GM21367 (cell line): Measurements from ENCODE around the gene FADS2.

Experiments
- ATAC-seq: cut with Tn5 transposase; IDR thresholded peaks from one replicate; pipeline ENCODE4 v1.9.1; 2021; ENCODE audit not compliant: unreplicated experiment

Gene FADS2

GRCh38 chr11:61795459-61795858, 32.6 kb upstream of the FADS2 start:
- ATAC-seq: no peak

GRCh38 chr11:61795876-61796526, 32.1 kb upstream of the FADS2 start:
- ATAC-seq: no peak

DNA sequence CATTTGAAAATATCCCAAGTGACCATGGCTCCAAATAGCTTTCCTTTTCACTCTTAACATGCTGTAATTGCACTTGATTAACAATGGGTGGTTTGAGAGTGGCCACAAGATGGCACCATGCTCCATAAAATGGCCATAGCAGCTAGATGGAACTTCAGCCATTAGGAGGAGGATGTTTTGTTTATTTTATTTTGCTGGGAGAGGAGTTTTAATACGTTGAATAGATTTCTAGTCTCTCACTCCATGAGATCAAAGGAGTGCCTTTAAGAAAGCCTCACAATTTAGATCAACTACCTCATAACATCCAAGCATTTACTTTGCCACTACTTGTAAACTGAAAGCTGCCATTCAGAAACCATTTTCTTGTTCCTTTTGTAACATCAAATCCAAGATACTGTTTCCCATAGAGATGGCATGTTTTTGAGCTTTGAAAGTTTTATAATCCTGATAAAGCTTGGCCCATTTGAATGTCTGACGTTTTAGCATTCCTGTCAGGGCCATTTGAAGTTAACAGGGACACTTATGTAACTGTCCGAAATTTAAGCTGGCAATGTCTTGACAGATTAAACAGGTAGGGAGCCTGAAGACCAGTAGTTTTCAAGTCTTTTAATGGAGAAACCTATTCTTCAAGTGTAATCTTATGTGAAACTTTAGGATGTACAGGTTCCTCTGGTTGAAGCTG, 30.7 kb upstream of the FADS2 start:
- no peak for ATAC-seq

GRCh38 chr11:61799665-61800284, 28.3 kb upstream of the FADS2 start:
- no peak for ATAC-seq

DNA sequence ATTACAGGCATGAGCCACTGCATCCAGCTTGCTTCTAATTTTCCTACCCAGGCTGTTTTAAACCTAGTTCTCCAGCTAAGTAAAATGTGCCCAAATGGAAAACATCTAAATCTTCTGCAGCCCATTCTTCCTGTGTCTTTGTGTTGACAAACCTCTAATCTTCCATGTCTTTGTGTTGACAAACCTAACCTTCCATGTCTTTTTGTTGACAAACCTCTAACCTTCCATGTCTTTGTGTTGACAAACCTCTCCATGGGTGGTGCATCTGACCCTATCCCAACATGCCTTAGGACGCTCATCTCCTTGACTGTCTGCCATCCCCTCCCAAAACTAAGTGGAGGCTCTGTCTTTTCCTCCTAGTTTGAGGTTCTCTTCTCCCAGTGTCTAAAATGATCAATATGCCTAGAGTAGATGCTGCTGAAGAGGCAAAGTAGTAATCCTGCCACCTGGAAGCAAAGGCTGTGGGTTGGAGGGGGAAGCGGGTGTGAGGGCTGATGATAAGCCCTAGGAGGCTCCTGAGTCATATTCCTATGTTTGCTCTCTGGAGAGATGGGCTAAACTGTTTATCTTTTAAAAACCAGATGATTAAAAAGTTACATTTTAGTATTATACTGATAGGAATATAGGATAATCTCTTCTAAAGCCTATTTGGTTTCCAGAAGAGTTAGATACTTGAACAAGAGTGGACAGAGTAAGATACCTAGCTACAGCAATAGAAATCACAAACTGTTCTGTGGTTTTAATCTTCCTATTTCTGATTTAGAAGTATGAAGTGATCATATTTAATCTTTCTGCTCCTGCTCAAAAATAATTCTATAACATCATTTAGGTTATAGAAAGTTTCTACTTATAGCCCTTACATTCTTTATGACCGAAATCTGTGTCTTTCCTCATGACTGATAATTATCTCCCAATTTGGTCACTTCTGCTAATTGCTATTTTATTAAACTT, 27.5 kb upstream of the FADS2 start:
- no peak for ATAC-seq

- no peak for ATAC-seq
Measured at GRCh38 chr11:61802605-61803004, 25.5 kb upstream of the FADS2 start.

GRCh38 chr11:61803889-61804647, 24.0 kb upstream of the FADS2 start:
- ATAC-seq: no peak

- no peak for ATAC-seq
Measured at GRCh38 chr11:61805146-61805545, 23.0 kb upstream of the FADS2 start.

GRCh38 chr11:61806785-61807184, 21.3 kb upstream of the FADS2 start:
- no peak for ATAC-seq

GRCh38 chr11:61810671-61811175, 17.4 kb upstream of the FADS2 start:
- ATAC-seq: no peak

- no peak for ATAC-seq
Measured at GRCh38 chr11:61811831-61812230, 16.3 kb upstream of the FADS2 start.

DNA sequence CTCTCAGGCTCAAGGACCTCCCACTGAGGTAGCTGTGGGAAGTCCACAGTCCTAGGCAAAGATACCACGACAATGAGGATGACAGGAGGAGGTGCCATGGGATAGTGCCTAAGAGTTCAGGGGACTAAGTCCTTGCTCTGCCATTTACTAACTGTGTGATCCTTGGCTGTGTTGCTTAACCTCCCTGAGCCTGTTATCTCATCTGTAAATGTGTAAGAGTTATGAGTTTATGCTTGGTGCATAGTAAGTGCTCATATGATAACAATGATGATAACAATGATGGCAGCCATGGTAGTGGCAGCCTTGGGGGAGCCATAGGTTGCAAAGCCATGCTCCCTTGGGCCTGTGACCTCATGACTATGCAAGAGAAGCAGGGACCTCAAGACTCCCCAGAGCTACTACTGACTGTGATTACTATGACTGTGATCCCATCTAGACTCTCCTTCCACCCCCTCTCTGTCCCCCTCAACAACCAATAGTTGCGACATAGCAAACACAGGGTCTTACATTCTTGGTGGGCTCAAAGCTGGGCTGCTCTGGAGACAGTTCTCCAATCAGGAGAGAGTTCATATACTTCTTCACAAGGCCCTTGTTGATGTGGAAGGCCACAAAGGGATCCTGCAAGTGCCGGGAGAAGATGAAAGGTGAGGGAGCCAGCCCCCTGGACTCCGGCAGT, 15.2 kb upstream of the FADS2 start:
- ATAC-seq: no peak

GRCh38 chr11:61814247-61814957, 13.7 kb upstream of the FADS2 start:
- no peak for ATAC-seq

DNA sequence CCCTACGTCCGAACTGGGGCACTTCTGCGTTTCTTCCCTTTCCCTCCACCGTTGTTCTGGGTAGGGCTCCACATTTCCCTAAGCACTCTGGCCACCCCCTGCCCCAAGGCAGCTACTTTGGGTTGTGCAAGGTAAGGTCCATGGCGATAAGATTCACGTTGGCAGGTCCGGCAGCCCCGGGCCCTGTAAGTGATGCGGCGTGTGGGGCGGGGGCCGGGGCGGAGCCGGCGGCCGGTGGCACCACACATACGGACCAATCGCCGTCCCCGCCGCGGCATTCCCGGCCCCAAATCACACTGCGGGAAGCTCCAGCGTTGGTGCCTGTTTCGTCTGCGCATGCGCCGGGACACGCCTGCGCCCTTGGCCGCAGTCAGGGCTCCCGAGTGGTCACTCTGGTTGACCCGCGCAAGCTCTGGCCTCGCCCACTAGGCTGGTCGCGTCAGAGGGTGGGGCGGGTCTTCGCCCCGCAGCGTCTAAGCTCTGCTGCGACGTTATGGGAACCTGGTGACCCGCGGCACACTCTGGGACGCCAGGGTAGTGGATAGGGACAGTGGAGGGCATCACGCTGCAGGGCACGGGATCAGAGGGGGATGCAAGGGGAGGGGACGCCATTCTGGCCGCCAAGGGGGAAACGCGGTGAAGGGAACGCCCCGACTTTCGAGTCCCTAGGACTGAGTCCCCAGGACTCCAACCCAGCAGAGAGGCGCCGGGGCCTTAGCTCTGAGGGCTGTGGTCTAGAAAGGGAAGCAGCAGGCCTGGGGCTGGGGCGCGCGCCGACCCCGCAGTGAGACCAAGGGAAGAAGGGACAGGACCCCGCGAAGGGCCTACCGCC, 12.9 kb upstream of the FADS2 start:
- peak; percentile 42 for ATAC-seq

DNA sequence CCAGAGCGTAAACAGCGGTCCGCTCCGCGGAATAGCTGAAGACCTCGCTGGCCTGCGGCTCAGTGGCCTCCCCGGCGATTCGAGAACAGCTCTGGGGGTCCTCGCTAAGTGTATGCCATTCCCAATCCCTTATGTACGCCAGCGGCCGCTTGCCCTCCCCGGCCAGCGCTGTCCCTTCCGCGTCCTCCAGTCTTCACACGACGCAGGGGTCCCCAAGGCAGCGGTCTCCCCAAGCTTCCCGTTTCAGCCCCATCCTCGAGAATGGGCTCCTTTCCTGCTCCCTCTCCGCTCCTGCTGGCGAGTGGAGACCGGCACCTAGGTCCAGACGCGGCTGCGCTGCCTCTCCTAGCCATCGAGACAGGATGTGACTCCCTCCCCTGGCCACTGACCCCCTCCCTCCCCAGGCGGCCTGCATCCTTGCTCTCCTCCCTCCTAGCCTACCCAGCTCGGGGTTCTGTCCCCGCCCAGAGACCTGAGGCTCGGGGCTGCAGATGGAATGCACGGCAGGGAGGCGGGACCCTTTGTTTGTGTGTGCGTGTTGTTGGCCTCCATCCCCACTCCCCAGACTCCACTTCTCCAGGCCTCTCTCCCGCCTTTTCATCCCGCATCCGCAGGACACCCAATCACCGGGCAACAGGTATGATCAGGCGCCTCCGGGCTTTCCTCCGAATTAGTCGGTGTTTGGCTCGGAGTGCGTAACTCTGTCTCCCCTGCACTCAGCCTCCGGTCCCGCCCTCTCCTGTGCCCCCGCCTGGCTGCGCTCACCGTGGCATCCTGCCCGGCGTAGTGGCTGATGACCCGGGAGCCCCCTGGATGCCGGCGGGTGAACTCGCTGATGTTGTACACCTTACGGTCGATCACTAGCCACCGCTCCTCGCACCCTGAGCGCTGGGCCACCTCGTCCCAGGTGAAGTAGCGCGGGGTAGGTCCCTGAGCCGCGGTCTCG, 12.0 kb upstream of the FADS2 start:
- peak; percentile 18 for ATAC-seq

GRCh38 chr11:61816736-61817455, 11.2 kb upstream of the FADS2 start, which contains the start of gene FADS1:
Gene FADS1, minus strand, starts transcription at chr11:61817003. Its CDS starts 74 bp downstream, at chr11:61816929.
- peak; percentile 40 for ATAC-seq
